SJSA1 (cell line): ENCODE measurements around the gene SIX2. TPM values are rescaled to one million over a fixed set of nuclear protein-coding genes. Genes with fewer than 3 reads are reported as not detected.

ENCODE experiments used
- DNase-seq, 2 experiments: peaks; one replicate each; pipeline ENCODE4 v3.0.0-alpha.2; 2015 to 2020; ENCODE audit warnings: low spot score in 2 of 2, low read depth in 1 of 2
- H3K27ac ChIP-seq: fragments of 250-450 bp; sonication (Bioruptor Pico); 2 replicates; pipeline ENCODE4 v1.5.1; 2020; ENCODE audit warnings: mild to moderate bottlenecking, moderate library complexity
- H3K27me3 ChIP-seq: fragments of 250-450 bp; sonication (Bioruptor Pico); replicated peaks from 2 replicates; pipeline ENCODE4 v1.5.1; 2020; ENCODE audit warnings: mild to moderate bottlenecking, moderate library complexity
- H3K36me3 ChIP-seq: fragments of 250-450 bp; sonication (Bioruptor Pico); 2 replicates; pipeline ENCODE4 v1.5.1; 2020; ENCODE audit warnings: mild to moderate bottlenecking
- H3K4me1 ChIP-seq: fragments of 250-450 bp; sonication (Bioruptor Pico); replicated peaks from 2 replicates; pipeline ENCODE4 v1.6.1; 2021; ENCODE audit warnings: mild to moderate bottlenecking
- H3K4me3 ChIP-seq: fragments of 250-450 bp; sonication (Bioruptor Pico); 2 replicates; pipeline ENCODE4 v1.5.1; 2020; ENCODE audit warnings: mild to moderate bottlenecking
- H3K9me3 ChIP-seq: fragments of 250-450 bp; sonication (Bioruptor Pico); replicated peaks from 2 replicates; pipeline ENCODE4 v1.5.1; 2020; ENCODE audit warnings: mild to moderate bottlenecking
- total RNA-seq: library from RNA; depleted of rRNA; stranded (reverse); fragments of >200 nt; shearing (Covaris generic); gene quantifications from 2 replicates; pipeline ENCODE4 v1.2.3, GENCODE V29; 2014

Gene SIX2
- total RNA-seq, 1 experiment from 2014 or later: 3.6 TPM

DNA sequence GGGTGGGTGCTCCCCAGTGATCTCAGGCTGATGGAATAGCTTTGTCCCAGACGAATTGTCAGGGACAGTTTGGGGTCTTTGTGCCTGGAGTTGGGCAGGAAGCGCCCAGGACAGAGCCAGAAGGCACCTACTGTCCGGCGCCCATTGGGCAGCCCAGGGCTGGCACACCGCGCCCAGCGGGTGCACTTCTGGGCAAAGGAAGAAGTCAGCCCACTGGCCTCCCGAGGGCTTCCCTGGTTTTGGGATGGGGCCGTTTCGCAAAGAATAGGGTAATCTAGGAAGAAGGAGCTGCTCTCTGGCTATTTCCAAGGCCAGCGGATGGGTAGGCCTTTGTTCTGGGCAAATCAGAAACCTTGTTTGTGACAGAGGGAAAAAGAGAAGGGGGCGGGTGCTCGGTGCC lies 3.5 kb upstream of the SIX2 start:
- peaks cover 36% of the 10 kb centered on the region for H3K4me1 ChIP-seq
- DNase-seq: no peak
- no peaks in the 10 kb centered on the region for H3K36me3 ChIP-seq
- no peak overlapping the region for H3K4me3 ChIP-seq
- H3K9me3 ChIP-seq: peaks cover 4% of the 10 kb centered on the region; the same call in 1 of the 2 replicates
- no peak overlapping the region for H3K27ac ChIP-seq
- no peaks in the 10 kb centered on the region for H3K27me3 ChIP-seq

- Histone ChIP-seq H3K9me3 (peaks cover 4% of the 10 kb centered on the region; the same call in 1 of the 2 replicates), H3K36me3 (no peaks in the 10 kb centered on the region), H3K4me3 (no peak overlapping the region), H3K27ac (no peak overlapping the region), H3K4me1 (peaks cover 36% of the 10 kb centered on the region), H3K27me3 (no peaks in the 10 kb centered on the region)
- no peak for DNase-seq
Measured at GRCh38 chr2:45011621-45012602, 2.7 kb upstream of the SIX2 start.

DNA sequence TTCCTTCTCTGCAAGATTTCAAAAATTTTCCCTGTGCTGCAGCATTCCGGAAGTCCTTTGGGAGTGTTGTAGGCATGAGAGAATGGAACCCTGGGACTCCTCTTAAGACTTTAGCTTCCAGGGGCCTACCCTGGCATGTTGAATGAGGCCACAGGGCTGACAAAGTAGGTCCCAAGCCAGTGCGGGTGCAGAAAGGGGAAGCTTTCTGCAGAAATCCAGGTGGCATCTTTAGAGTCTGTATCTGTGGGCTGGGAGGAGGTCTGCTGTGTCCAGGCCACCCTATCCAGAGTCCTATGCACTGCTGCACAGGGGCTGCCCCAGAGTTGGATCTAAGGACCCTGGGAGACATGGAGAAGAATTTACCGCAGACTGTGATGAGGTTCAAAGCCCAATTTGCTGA lies 1.9 kb upstream of the SIX2 start:
- Histone ChIP-seq H3K4me3 (peak overlapping the region; percentile 45; the same call in 1 of the 2 replicates), H3K27me3 (no peaks in the 10 kb centered on the region), H3K9me3 (peaks cover 4% of the 10 kb centered on the region; the same call in 1 of the 2 replicates), H3K36me3 (no peaks in the 10 kb centered on the region), H3K27ac (no peak overlapping the region), H3K4me1 (peaks cover 36% of the 10 kb centered on the region)
- no peak for DNase-seq

DNA sequence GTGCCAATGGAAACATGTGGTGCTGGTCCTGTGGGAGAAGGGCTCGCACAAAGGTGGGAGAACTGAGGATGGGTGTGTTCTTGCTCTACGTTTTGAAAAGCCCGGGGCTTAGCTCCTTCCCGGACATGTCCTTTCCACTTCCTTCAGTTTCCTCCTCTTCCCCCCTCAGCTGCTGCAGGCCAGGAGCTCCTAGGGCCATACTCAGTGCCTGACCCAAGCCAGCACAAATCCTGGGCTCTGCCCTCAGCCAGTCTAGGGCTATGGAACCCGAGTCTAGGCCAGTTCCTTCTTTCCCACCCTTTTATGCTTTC lies 1.4 kb upstream of the SIX2 start:
- DNase-seq: no peak
- Histone ChIP-seq H3K27ac (peak overlapping the region; percentile 69; the same call in 1 of the 2 replicates), H3K4me1 (peaks cover 36% of the 10 kb centered on the region), H3K27me3 (no peaks in the 10 kb centered on the region), H3K4me3 (peak overlapping the region; percentile 45), H3K36me3 (no peaks in the 10 kb centered on the region), H3K9me3 (peaks cover 4% of the 10 kb centered on the region; the same call in 1 of the 2 replicates)

DNA sequence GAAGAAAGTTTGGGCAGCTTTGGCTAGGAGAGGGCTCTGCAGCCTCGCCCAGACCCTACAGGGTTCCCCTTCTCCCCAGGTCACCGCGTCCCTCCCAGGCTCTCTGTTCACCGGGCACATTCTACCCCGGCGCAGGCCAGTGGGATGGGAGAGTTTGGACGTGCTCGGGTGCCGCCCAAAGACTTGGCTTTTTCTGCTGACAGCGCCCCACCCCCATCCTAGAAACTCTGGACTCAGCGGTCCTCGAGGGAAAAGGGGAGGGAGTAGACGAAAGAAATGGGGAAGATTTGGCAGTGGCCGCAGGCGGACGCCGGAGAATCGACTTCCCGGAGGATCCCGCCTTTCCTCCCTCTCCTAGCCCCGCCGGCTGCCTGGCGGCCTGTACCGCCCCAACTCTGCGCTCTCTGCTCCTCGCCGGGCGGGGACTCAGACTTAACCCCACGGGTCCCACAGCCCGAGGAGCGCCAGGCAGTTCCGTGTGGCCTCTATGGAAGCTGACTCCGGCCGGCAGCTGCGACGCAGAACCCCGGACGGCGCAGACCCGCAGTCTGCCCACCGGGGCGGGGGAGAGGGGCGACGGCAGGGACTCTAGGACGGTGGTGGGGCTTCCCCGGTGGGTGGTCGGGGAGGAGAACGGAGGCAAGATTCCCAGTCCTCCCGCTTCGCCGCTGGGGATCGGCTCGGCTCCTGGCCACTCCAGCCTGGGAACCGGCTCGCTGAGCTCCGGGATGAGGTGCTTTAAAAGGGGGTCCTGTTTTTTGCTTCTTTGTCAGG lies 863 bp upstream of the SIX2 start:
- Histone ChIP-seq H3K4me1 (peaks cover 36% of the 10 kb centered on the region), H3K4me3 (peak overlapping the region; percentile 45), H3K9me3 (peaks cover 4% of the 10 kb centered on the region; the same call in 1 of the 2 replicates), H3K27me3 (no peaks in the 10 kb centered on the region), H3K36me3 (no peaks in the 10 kb centered on the region), H3K27ac (peak overlapping the region; percentile 69)
- DNase-seq: peak; percentile 85 to 92

- DNase-seq: peak in 1 of 2 experiments; percentile 10
- Histone ChIP-seq H3K27me3 (no peaks in the 10 kb centered on the region), H3K4me3 (peak overlapping the region; percentile 45)
Measured at GRCh38 chr2:45008296-45009129, 739 bp downstream of the SIX2 start.

GRCh38 chr2:45007961-45008295 lies 1.3 kb downstream of the SIX2 start:
- H3K36me3 ChIP-seq: no peaks in the 10 kb centered on the region

More at GRCh38 chr2:45008296-45009129, 739 bp downstream of the SIX2 start:
- H3K4me1 ChIP-seq: peaks cover 28% of the 10 kb centered on the region
- H3K9me3 ChIP-seq: peaks cover 4% of the 10 kb centered on the region; the same call in 1 of the 2 replicates
- no peaks in the 10 kb centered on the region for H3K36me3 ChIP-seq
- H3K27ac ChIP-seq: no peak overlapping the region

GRCh38 chr2:45006942-45007287 lies 2.3 kb downstream of the SIX2 start:
- H3K27ac ChIP-seq: no peak overlapping the region
- no peaks in the 10 kb centered on the region for H3K36me3 ChIP-seq
- DNase-seq: no peak
- H3K4me1 ChIP-seq: peaks cover 28% of the 10 kb centered on the region
- no peaks in the 10 kb centered on the region for H3K27me3 ChIP-seq
- no peak overlapping the region for H3K4me3 ChIP-seq
- peaks cover 4% of the 10 kb centered on the region; the same call in 1 of the 2 replicates for H3K9me3 ChIP-seq

More at GRCh38 chr2:45007961-45008295, 1.3 kb downstream of the SIX2 start:
- peaks cover 4% of the 10 kb centered on the region; the same call in 1 of the 2 replicates for H3K9me3 ChIP-seq
- H3K4me1 ChIP-seq: peaks cover 28% of the 10 kb centered on the region
- H3K27ac ChIP-seq: no peak overlapping the region
- no peaks in the 10 kb centered on the region for H3K27me3 ChIP-seq
- no peak for DNase-seq
- H3K4me3 ChIP-seq: no peak overlapping the region; the same call in 1 of the 2 replicates

DNA sequence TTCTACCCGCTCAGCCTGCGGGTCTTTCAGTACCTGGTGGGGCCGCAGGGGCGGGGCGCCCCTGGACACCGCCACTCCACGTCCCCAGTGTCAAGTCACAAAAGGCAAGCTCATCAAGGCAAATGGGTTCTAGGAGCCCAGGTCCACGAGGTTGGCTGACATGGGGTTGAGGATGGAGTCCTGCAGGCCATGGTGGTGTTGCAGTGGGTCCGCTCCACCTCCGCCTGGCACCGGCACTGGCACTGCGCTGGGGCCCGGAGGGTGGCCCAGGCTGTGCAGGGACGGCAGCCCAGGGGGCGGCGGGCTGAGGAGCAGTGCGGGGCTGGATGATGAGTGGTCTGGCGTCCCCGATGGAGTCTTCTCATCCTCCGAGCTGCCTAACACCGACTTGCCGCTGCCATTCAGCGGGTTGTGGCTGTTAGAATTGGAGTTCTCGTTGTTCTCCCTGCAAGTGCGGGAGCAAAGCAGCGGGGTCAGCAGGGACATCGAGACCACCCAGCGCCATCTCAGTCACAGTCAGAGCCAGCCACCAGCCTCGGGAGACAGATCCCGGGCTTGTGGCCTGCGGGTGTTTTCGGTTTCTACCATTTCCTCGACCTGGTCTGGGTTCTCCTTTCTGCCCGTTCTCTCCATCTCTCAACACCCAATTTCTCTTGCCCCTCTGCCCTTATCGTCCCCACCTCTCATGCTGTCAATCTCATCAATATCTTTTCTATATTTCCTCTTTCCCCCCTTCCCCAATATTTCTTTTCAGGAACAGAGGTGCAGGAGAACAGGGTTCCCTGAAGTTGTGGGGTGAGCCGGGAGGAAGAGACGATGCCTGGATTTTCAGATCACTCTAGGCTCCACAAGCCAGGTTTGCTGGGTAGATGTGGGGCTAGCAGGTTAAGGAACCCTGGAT lies 3.0 kb downstream of the SIX2 start:
- no peak overlapping the region for H3K4me3 ChIP-seq

DNA sequence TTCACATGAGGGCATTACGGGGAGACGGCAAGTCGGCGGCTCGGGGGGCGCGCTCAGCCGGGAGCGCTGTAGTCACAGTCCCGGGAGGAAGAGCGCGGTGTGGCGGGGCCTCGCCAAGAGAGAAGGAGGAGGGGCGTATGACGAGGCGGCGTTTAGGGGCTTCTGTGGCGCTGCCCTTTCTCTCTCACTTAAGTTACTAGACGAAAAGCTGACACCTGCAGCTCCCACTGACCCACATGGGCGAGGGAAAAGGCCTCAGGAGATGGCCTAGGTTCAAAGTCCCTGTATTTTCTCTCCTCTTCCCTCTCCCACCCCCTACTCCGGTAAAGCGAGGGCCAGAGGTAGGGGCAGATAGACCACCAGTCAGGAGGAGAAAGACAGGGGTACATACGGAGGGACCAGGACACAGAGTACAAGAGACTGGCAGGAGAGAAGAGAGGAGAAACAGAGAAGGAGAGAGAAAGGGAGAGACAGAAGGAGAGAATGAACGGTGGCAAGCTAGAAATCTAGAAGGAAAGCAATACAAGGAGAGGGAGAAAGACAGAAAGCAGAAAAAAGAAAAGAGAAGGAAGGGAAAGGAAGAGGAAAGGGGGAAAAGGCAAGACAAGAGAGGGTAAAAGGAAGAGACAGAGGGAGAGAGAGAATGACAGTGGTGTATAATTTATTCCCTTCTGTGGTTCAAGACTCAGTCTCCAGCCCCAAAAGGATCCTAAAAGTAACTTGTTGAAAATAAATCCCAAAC lies 3.8 kb downstream of the SIX2 start:
- Histone ChIP-seq H3K4me3 (no peak overlapping the region), H3K27me3 (no peaks in the 10 kb centered on the region), H3K4me1 (peaks cover 19% of the 10 kb centered on the region), H3K9me3 (peaks cover 4% of the 10 kb centered on the region; the same call in 1 of the 2 replicates), H3K27ac (no peak overlapping the region), H3K36me3 (no peaks in the 10 kb centered on the region)
- DNase-seq: no peak

More for the DNA sequence above, 3.0 kb downstream of the SIX2 start:
- DNase-seq: no peak
- peaks cover 4% of the 10 kb centered on the region; the same call in 1 of the 2 replicates for H3K9me3 ChIP-seq
- H3K27me3 ChIP-seq: no peaks in the 10 kb centered on the region
- H3K27ac ChIP-seq: no peak overlapping the region
- H3K36me3 ChIP-seq: no peaks in the 10 kb centered on the region
- H3K4me1 ChIP-seq: peaks cover 27% of the 10 kb centered on the region

DNA sequence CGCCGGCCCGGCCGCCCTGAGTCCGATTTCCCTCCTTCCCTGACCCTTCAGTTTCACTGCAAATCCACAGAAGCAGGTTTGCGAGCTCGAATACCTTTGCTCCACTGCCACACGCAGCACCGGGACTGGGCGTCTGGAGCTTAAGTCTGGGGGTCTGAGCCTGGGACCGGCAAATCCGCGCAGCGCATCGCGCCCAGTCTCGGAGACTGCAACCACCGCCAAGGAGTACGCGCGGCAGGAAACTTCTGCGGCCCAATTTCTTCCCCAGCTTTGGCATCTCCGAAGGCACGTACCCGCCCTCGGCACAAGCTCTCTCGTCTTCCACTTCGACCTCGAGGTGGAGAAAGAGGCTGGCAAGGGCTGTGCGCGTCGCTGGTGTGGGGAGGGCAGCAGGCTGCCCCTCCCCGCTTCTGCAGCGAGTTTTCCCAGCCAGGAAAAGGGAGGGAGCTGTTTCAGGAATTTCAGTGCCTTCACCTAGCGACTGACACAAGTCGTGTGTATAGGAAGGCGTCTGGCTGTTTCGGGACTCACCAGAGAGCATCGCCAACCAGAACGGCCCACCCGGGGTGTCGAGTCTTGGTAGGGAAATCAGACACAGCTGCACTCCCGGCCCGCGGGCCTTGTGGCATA lies 4.6 kb downstream of the SIX2 start:
- Histone ChIP-seq H3K4me1 (peaks cover 12% of the 10 kb centered on the region), H3K27ac (no peak overlapping the region), H3K36me3 (no peaks in the 10 kb centered on the region), H3K9me3 (peaks cover 4% of the 10 kb centered on the region; the same call in 1 of the 2 replicates), H3K4me3 (no peak overlapping the region), H3K27me3 (no peaks in the 10 kb centered on the region)
- DNase-seq: no peak
